PFSK-1 (cell line): Measurements from ENCODE around the gene PCDH15.

Experiments used
- FOXP2 ChIP-seq: optimal IDR thresholded peaks from 2 replicates; pipeline ENCODE3; 2011; ENCODE audit warnings: borderline replicate concordance, control low read depth, inconsistent platforms; ENCODE audit not compliant: insufficient read depth; ENCODE audit errors: extremely low read length, extremely low read depth
- POLR2AphosphoS5 ChIP-seq: IDR thresholded peaks from 2 replicates; pipeline ENCODE4 v1.6.1; 2012; ENCODE audit warnings: low read depth, mild to moderate bottlenecking, control low read depth, low read length, moderate library complexity
- SIN3A ChIP-seq: IDR thresholded peaks from 2 replicates; pipeline ENCODE4 v1.6.1; 2012; ENCODE audit warnings: mild to moderate bottlenecking, low read length, moderate library complexity, borderline replicate concordance; ENCODE audit not compliant: insufficient read depth
- TAF1 ChIP-seq: IDR thresholded peaks from 2 replicates; pipeline ENCODE4 v1.6.1; 2012; ENCODE audit warnings: low read length, control low read depth, borderline replicate concordance; ENCODE audit not compliant: insufficient read depth
- TF ChIP-seq, protein P1 (sequence below), 2 experiments: IDR thresholded peaks; 2 replicates each; pipeline versions ENCODE4 v1.6.1 to v1.8.0; 2011 to 2012; ENCODE audit warnings: low read depth in 2 of 2, low read length in 2 of 2, control low read depth in 1 of 2, inconsistent platforms in 1 of 2, mild to moderate bottlenecking in 1 of 2, moderate library complexity in 1 of 2; ENCODE audit not compliant: insufficient read depth in 1 of 2

PCDH15 gene

DNA sequence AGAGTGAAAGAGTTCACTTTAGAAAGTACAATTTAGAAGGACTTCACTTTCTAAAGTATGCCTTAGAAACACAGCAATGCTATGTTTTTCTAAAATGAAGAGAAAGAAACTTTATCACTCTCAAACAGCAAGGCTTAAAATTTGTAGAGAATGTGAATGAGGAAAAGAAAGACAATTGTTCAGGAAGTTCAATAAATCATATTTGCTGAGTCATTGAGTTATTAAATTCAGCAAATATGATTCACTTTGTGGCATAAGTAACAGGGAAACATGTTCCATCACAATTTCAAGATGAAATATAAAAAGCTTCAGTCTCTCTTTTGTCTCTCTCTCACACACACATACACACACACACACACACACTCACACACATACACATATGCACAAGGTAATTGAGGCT, 187.9 kb downstream of the PCDH15 start:
- no peak for TF ChIP-seq FOXP2
- TF ChIP-seq POLR2AphosphoS5: no peak
- TF ChIP-seq, protein P1, sequence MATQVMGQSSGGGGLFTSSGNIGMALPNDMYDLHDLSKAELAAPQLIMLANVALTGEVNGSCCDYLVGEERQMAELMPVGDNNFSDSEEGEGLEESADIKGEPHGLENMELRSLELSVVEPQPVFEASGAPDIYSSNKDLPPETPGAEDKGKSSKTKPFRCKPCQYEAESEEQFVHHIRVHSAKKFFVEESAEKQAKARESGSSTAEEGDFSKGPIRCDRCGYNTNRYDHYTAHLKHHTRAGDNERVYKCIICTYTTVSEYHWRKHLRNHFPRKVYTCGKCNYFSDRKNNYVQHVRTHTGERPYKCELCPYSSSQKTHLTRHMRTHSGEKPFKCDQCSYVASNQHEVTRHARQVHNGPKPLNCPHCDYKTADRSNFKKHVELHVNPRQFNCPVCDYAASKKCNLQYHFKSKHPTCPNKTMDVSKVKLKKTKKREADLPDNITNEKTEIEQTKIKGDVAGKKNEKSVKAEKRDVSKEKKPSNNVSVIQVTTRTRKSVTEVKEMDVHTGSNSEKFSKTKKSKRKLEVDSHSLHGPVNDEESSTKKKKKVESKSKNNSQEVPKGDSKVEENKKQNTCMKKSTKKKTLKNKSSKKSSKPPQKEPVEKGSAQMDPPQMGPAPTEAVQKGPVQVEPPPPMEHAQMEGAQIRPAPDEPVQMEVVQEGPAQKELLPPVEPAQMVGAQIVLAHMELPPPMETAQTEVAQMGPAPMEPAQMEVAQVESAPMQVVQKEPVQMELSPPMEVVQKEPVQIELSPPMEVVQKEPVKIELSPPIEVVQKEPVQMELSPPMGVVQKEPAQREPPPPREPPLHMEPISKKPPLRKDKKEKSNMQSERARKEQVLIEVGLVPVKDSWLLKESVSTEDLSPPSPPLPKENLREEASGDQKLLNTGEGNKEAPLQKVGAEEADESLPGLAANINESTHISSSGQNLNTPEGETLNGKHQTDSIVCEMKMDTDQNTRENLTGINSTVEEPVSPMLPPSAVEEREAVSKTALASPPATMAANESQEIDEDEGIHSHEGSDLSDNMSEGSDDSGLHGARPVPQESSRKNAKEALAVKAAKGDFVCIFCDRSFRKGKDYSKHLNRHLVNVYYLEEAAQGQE (IDR thresholded peaks at IDR 0.05; ENCODE audit: insufficient read depth in 1 of 2, low read depth in 2 of 2, low read length in 2 of 2): no peak
- no peak for TF ChIP-seq SIN3A
- TF ChIP-seq TAF1: no peak

DNA sequence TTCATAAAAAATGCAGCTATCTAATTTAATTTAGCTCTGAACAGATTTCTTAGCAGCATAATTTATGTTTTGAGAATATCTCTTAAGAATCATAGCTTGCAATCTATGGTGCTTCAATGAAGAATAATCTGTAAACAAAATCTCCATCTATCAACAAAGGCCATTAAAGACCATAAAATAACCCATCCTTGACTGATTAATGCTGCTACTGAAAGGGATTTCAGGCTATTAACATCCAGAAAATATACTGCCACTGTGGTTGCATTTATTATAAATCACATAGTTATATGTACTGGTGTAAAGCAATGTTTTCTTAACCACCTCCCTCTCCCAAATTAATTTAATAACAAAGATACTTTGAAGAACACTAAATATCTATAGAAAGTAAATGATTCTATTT, 191.6 kb downstream of the PCDH15 start:
- TF ChIP-seq FOXP2 (no peak), POLR2AphosphoS5 (no peak)
- TF ChIP-seq, protein P1 (IDR thresholded peaks at IDR 0.05; ENCODE audit: insufficient read depth in 1 of 2, low read depth in 2 of 2, low read length in 2 of 2): no peak

DNA sequence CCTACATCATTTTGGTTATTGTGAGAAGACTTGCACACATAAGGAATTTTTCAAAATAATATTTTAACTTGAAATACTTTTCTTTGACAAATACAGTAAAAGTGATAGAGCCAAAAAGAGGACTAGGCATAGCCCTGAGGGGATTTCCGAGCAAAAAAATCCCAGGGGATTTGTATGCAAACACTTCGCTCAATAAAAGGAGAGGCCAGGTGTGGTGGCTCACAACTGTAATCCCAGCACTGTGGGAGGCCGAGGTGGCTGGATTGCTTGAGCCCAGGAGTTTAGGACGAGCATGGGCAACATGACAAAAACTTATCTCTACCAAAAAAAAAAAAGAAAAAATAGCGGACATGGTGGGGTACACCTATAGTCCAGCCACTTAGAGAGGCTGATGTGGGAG, 193.0 kb downstream of the PCDH15 start:
- no peak for TF ChIP-seq POLR2AphosphoS5
- no peak for TF ChIP-seq FOXP2
- TF ChIP-seq, protein P1 (IDR thresholded peaks at IDR 0.05; ENCODE audit: insufficient read depth in 1 of 2, low read depth in 2 of 2, low read length in 2 of 2): no peak
- TF ChIP-seq TAF1: no peak
- TF ChIP-seq SIN3A: no peak

DNA sequence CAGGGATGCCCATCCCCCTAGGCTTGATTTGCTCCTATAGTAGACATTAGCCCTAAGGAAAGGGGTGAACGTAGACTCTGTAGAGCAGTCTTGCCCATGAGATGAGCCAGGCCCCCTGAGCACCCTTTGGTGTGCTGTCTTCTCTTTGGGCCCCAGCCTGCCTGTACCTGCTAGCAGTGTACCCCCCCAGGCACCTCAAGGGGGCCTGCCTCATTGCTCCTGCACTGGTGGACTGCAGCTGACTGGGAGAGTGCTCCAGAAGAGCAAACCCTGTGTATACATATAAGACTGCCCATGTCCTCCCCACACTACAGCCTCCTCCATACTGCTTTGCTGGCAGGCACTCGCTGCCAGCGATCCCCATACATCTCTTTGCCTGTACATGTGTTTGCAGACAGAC, 206.7 kb downstream of the PCDH15 start:
- TF ChIP-seq, protein P1 (IDR thresholded peaks at IDR 0.05; ENCODE audit: insufficient read depth in 1 of 2, low read depth in 2 of 2, low read length in 2 of 2): no peak
- no peak for TF ChIP-seq TAF1
- TF ChIP-seq FOXP2: no peak
- no peak for TF ChIP-seq POLR2AphosphoS5
- TF ChIP-seq SIN3A: no peak

DNA sequence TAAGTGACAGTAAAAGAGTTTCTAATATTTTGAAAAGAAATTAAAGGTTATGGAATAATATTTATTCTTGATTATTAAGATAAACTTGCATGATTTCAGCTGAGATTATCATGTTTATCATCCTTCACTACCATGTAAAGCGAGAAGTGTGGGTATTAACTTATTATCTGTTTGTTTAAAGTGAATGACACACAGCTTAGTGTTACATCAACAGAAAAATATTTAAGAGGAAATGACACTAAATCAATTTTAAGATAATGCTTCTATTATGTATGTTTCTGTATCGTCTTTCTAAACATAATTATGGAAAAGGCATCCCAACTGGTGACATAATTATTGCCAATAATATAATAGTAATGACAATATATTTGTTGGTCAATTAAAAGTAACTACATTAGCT, 213.1 kb downstream of the PCDH15 start:
- no peak for TF ChIP-seq FOXP2
- no peak for TF ChIP-seq POLR2AphosphoS5
- no peak for TF ChIP-seq SIN3A
- no peak for TF ChIP-seq TAF1
- TF ChIP-seq, protein P1 (IDR thresholded peaks at IDR 0.05; ENCODE audit: insufficient read depth in 1 of 2, low read depth in 2 of 2, low read length in 2 of 2): no peak
